GM21528 (cell line): ENCODE results near the gene ITGA1.

Experiments used
- ATAC-seq: cut with Tn5 transposase; IDR thresholded peaks from one replicate; pipeline ENCODE4 v1.9.1; 2021; ENCODE audit warnings: mild to moderate bottlenecking, moderate library complexity; ENCODE audit not compliant: unreplicated experiment, low FRiP score

The ITGA1 gene

DNA sequence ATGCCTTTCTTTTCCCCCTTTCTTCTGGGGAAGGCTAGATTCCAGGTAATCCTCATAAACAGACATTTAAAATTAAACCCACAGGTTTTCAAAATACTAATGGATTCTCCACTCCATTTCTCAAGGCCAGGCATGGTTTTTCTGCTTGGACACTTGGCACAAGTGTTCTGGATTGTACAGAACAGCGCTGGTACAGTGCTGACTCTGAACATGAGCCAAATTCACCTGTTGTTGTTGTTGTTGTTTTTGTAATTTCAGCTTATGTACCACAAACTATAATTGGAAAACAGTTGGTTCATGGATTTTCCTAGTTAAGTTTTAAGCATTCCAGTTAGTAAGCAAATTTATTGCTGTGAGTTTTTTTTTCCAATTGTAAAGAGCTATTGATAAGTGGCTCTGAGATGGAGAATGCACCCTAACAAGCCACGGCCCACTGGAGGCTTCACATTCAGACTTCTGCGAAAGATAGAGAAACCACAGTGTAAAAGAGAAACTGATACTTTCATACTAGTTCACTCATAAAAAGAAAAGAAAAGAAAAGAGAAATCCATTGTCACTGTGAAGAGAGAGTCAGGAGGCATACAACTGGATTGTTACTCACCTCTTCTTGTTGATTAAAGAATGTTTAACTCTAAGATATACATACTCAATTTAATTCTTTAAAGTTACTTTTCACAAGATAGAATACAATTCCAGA is 16.2 kb upstream of the ITGA1 start:
- ATAC-seq, result peak; percentile 93

DNA sequence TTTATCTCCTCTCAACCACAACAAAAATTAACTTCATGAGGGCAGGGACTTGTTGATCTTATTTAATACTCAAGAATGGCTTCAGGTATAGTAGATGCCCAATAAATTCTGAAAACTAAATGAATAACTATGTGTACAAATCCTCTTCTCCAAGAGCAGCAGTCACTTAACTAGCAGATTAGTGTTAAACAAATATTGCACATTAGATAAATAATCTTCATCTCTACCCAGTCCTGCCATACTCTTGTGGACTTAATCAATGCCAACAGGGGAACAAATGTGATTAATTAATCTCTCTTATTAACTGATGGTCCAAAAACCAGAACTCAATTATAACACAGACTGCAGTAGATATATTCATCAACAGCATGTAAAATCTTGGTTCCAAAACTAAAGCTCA is 15.0 kb upstream of the ITGA1 start:
- ATAC-seq, result no peak

DNA sequence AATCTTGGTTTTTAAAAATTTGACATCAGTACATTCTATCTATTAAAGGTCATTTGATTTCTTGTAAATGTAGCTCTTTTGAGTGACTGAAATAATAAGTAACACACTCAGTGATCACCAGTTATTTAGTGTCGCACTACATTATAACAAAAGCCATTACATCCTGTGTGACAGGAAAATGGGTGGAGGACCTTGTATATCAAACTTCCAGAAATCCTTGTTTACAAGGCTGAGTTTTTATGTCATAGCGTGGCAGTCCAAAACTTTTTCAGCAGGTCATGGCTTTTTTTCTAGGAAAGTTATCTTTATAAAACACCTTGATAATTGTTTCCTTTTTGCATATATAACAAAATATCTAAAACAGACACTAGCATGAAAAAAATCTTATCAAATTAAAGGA is 14.4 kb upstream of the ITGA1 start:
- no peak for ATAC-seq

DNA sequence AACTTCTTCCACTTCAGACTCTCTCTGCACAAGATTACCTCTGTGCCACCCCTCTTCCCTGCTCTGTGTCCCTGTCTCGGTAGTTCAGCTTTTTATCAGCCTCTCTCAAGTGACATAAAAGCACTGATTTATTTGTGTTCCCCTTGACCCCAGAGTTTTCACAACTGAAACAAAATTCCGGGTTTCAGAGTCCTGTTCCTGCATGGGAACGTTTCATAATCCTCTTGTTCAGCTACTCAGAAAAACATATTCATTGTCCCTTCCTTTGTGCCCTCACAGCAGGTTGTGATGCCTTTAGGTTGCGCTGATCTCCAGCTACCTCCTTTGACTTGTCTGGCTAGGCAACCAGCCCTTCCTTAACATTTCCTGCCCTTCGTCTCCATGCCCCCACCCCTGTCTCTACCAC is 13.7 kb upstream of the ITGA1 start:
- ATAC-seq, result no peak

DNA sequence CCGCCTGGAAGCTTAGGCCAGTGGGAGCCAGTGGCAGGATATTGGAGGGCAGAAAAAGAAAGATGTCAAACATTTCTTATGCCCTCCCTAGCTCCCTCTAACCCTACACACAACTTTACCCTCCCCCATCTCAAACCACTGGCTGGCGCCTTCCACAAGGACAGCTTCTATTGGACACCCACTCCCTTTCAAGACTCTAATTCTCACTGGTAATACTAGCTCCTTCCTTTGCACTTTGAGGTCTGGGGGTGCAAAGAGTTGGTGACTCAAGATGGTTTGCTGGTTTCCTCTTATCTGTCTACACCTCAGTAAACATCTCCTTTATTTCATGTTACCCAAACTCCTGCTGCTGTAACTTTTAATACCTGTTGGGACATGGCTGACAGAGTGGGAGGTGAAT is 11.6 kb upstream of the ITGA1 start:
- ATAC-seq, result no peak

DNA sequence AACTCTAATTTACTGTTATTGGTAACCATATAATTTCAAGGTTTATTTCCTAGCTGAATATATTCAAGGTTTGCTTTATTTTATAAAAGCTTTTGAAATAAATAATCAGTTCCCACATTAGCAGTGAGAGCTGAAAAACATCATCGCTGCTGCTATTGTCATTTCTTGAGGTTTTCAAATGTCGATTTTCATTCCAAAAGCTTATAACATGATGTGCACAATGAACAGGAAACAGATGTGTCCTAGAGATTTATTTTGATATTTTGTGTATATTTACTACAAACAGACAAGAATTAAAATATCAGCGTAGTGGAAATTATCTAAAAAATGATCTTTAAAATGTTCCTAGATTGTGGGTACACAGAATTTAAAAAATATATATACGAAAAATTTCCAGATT is 10.5 kb upstream of the ITGA1 start:
- ATAC-seq, result no peak

DNA sequence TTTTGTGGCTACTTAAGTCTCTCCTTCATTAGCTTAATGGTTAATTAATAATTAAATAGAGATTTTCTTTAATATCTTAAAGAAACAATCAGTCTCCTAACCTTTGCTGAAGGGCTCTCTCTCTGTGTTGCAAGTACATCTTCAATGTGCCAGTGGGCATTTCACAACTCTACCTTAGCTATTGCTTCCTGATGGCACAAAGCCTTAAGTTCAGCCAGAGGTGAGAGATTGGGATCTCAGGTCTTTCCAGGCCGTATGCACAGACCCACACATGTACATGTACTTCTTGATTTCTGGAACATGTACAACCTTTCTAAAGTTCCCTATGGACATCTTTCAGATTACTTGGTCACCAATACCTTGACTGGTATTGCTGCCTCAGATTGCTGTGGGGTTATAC is 8.9 kb upstream of the ITGA1 start:
- ATAC-seq, result no peak

DNA sequence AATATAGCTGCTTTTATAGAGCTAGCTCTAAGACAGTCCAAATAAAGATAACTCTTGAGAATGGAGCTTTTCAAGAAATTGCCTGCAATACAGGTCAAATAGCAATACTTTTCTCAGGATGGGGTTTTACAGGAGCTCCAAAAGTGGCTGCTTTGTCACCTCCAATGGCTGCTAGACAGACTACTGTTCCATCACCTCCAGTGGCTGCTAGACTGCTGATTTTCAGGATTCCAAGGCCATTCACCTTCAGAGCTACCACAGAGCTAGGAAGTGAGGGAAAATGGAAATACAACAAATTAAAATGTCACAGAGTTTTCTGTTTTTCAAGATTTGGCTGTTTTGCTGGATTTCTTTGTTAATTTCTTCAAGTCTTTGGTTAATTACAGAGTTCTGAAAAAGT is 8.5 kb upstream of the ITGA1 start:
- ATAC-seq, result no peak

DNA sequence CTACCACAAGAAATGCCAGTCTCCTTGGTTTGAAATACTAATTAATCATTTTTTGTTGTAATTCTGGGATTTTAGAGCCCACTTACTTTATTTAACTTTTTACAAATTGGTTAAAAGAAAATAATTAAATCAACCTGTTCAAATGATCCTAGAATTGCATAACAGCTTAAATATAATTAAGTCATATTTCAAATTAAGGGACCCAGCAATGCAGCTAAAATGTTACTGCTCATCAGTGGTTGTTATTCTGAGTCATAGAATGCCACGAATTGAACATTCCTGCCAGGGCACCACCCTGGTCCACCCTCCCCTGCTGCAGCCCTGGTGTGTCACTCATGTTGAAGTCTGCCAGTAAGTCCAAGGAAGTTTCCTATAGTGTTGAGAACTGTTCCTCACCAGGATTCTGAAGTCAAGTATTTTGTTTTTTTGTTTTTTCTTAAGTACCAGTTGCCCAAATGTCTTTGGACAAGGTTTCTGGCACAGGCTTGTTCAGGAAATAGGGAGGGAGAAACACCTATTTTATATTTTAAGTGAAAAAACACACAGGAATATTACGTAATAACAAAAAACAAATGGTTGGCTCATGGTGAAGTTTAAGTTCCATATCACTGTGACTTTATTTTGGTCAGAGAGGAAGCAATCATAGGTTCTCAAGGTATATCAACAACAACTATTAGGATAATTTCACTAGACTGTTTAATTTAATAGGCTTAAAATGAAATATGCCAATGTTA is 4.3 kb upstream of the ITGA1 start:
- no peak for ATAC-seq

DNA sequence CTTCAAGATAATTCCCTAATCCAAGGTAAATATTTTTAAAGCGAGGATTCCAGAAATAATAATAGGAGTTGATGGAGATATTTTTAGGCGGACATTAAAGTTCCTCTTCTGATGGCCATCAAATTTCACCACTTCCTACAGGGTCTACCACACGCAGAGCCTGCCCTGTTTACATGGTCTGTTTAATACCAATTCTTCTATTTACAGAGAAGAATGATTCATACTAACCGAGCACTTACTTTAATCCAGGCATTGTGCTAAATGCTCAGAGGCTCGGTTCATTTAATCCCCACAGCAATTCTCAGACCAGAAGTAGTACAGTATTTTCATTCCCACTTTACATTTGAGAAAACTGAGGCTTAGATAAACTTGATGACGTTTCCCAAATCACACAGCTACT is 3.0 kb upstream of the ITGA1 start:
- no peak for ATAC-seq

DNA sequence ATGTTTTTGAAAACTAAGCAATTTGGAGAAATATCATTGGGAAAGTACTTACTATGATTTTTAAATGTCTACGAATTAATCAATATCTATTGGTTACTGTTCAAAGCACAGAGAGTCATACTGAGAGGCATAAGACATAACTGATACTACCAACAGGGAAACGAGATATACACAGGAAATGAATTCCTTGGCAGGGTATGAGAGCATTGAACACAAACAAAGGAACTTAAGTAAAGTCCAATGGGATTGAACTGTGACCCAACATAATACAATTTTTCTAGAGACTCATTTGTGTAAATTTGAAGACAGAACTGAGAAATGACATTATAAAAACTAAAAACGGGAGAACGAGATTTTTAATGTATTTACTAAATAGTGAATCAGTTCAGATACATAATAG is 1.3 kb upstream of the ITGA1 start:
- ATAC-seq, result no peak

DNA sequence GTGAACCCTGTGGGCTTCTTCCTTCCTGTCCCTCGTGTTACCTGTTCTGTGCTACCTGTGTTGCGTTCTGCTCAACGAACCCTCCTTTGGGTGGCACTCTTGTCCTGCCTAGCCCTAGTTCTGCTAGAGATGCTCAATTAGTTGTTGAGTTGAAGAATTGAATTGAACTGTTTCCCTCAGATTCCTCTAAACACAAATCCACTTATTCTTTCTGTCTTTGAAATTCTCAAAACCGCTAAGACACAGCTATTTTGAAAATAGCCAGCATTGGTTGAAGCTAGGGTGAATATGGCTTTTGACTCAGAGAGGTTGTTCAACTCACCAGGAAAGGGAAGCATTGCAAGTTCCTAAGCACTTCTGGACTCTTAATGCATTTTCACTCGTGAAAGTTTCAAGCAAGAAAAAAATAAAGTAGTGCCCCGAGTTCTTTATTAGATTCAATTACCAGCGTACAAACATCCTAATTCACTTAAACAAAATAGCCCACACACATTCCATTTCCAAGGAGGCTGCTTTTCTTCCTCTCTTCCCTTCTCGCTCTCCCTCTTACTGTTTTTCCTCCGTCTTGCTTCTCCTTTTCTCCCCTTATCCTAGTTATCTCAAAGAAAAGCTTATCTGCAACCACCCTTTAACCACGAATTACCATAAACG is 642 bp upstream of the ITGA1 start:
- ATAC-seq, result no peak

DNA sequence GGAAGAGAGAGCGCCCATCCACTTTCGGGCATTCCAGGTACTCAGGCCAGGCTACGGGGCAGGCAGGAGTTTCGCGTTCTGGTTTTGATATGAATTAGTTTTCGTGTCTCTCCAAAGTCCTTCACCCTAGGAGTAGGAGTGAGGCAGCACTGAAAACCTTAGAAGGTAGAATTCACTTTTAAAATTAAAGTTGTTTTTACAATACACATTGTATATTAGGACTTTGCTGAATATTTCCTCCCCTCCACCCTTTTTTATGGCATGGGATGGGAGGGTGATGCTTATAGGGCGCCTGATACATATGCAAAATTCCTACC is 747 bp downstream of the ITGA1 start:
- ATAC-seq, result no peak

DNA sequence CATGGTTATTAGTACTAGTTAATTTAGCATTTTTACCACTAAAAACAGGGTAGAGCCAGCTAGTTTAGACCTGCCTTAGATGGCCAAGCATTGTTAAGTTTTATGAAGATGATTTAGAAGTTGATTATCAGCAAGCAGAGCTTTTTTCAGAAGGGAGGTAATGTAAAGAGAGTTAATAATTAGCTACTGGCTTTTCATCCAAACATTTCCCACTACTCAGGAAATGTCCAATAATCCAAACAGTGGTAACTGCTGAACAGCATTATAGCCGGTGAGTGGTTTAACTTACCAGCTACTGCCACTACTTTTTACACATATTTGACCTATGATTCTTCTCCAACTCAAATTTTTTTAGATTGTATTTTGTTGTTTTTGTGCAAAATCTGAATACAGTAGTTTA is 1.7 kb downstream of the ITGA1 start:
- no peak for ATAC-seq

DNA sequence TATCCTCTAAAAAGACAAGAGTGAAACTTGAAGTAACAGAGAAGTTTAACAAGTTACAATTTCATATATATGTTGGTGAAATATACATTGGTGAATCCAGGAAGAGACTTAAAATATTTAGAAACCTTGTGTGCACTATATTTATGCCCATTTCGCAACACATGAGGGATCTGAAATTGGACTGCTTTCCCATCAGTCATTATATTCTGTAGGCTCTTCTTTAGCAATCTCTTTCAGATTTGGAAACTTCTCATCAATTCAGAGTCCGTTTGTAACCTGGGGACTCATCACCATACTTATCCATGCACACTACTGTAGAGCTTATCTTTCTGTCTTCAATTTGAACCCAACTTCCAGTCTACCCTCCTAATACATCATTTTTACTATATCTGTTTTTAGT is 2.1 kb downstream of the ITGA1 start:
- ATAC-seq, result no peak

DNA sequence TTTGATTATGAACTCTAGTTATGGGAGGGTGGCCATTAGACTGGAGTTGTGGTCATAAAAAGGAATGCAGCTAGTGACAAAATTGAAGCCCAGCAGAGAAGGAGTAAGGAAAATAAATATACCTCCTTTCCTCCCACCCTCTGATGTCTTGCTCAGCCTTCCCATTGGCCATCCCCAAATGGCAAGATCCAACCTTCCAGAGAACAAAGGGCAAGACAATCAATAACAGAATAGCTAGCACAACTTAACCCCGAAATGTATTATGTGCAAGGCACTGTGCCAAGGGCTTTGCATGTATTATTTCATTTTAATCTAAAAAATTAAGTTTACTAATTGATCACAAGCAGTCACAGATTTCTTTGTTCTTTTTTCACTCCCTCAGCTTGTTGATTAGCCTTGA is 3.6 kb downstream of the ITGA1 start:
- ATAC-seq, result no peak

DNA sequence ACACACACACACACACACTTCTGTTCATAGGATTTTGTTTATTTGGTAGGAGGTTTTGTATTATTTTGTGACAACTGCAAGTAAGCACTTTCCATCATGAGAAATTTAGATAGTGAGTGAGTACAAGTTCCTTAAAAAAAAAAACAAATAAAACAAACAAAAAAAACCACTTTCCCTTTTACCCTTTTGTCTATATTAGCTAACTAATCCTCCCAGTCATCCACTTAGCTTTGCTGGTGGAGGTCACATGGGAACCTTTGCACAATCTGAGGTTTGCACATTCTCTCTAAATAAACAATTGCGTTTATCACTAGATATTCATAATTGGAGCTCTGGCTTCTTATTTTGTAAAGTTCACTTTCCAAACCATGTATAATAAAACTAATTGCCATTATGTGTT is 6.8 kb downstream of the ITGA1 start:
- ATAC-seq, result no peak

DNA sequence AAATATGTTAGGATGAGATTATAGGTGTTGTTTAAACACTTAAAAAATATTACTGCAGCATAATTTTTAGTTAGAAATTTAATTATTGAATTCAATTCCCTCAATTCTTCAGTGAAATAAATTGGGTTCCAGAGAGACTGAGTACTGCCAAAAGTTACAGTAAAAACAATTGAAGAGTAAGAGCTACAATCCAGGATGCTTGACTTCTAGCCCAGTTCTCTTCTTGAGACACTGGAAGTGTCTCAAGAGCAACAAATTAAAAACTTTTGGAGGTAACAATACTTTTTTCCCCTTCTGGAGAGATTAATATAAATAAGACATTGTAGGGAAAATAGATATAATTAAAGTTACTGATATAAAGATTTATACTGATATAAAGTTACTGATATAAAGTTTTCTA is 8.3 kb downstream of the ITGA1 start:
- no peak for ATAC-seq

DNA sequence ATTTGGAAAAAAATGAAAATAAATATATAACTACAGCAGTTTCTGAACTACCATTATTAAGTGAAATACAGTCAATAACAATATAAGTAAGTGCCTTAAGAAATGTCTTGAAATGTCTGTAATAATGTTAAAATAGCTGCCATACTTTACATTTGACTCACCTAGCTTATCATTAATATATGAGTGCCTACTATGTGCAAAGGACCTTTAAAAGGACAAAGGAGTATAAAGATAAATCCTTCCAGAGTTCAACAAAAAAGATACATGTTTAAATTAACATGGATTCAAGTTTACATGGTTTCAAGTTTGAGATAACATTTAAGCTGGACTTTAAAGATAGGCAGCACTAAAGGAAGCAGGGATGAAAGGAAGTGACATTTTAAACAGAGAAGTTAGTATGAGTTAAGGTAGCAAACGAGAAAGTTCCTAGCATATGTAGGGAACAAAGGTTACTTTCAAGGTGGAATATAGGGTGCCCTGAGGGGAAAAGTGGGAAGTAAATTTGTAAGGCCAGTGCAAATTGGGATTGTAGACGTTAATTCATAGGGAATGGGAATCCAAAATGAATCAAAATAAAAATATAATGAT is 8.9 kb downstream of the ITGA1 start:
- ATAC-seq, result no peak

DNA sequence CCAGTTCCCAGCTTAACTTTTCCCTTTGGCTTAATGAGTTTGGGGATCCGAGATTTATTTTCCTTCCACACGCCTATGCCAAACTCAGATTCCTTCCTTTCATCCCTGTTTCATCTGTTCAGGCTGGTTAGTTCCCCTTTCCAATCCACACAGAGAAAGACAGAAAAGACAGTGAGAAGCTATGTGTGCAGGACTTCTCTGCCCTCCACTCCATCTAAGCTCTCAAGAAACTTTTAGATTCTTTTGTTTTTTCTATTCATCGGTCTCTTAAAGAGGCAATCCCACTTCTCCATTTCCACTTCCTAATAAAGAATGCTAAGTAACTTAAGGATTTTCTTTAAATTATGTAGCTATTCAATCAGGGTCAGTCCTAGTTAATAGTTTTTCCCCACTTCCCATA is 11.2 kb downstream of the ITGA1 start:
- ATAC-seq, result no peak

DNA sequence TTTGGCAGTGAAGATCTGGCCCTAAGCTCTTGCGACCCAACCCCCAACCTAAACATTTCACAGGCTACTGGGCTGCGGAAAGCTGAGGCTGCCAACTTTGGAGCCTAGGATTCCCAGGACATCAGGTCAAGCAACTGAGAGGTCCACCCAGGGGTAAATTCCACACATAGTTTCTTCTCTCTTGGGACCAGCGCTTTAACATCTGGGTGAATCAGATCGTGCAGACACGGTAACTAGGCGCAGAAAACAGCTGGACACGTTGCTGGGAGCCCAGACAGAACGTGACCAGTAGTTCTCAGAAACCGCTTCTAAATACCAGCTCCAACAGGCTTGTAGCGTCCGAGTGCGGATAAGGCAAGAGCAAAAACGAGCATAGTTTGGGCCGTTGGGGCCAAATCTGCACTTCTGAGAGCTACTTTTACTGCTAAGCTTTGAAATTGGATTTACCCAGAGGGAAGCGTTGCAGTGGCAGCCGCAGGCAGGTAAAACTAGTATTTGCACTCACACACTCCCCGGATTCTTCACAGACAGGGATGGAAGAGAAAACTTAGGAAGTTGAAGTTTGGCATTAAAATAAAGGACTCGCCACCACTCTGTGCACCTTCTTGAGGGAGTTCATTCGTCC is 11.8 kb downstream of the ITGA1 start:
- peak; percentile 32 for ATAC-seq
